Measurements from ENCODE around the gene GPC1. TPM values are rescaled to one million over a fixed set of nuclear protein-coding genes. Genes with fewer than 3 reads are reported as not detected.

GPC1 gene
- total and polyA plus RNA-seq, 2 donors (not counting 3 experiments of a cell fraction or from before 2014, with no cell fraction given) = 9.6 to 31.1 TPM

DNA sequence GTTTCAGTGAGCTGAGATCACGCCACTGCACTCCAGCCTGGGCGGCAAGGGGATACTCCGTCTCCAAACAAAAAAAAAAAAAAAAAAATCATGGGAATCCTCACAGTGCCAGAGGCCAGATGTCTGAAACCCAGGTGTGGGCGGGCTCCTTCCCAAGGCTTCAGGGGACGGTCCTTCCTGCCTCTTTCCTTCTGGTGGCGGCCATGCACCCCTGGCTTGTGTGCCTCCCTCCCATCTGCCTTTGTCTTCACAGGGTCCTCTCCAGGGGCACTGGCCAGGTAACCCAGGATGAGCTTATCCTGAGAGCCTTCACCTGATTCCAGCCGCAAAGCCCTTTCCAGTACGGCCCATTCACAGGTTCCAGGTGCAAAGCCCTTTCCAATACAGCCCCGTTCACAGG lies 40.9 kb upstream of the GPC1 start:
- ChIA-PET CTCF (no interaction called here), POLR2A (no interaction called here)
- Histone ChIP-seq H2AFZ (ENCODE audit: low read depth, low read length) (no peak overlapping the region), H3K27ac (ENCODE audit: insufficient read depth, low read depth, low read length) (no peak overlapping the region), H3K9me1 (replicated peaks; ENCODE audit: control insufficient read depth, extremely low read depth, insufficient read depth, low read length) (no peaks in the 10 kb centered on the region), H3K36me3 (ENCODE audit: control insufficient read depth in 2 of 2, extremely low read depth in 1 of 2, insufficient read depth in 2 of 2, low read length in 2 of 2) (no peaks in the 10 kb centered on the region), H3K4me1 (ENCODE audit: control insufficient read depth, extremely low read depth, insufficient read depth, low read length) (peaks cover 2% of the 10 kb centered on the region), H3K79me2 (ENCODE audit: control insufficient read depth, insufficient read depth, low read length) (no peaks in the 10 kb centered on the region), H4K20me1 (replicated peaks; ENCODE audit: control insufficient read depth, extremely low read depth, insufficient read depth, low read length) (no peaks in the 10 kb centered on the region), H3K4me3 (replicated peaks in 1 of 3; ENCODE audit: insufficient read depth in 1 of 3, low read depth in 1 of 3, low read length in 3 of 3) (no peak overlapping the region), H3K9me3 (replicated peaks; ENCODE audit: control insufficient read depth, insufficient read depth, low read length) (no peaks in the 10 kb centered on the region), H3K4me2 (ENCODE audit: insufficient read depth, low read length) (no peak overlapping the region), H3K9ac (replicated peaks; ENCODE audit: extremely low read depth, insufficient read depth, low read length) (no peak overlapping the region), H3K27me3 (ENCODE audit: control insufficient read depth in 2 of 2, insufficient read depth in 2 of 2, low read length in 2 of 2) (no peaks in the 10 kb centered on the region)
- dilution Hi-C loops (cut with MboI; ENCODE audit: extremely low pct_ligation_motif_present, low sequenced_read_pairs) = no loop called here
- TF ChIP-seq MYC (IDR thresholded peaks at IDR 0.05; ENCODE audit: low read depth, low read length) (no peak), GATA2 (IDR thresholded peaks at IDR 0.05; ENCODE audit: insufficient read depth, insufficient read length, low read depth, low read length) (no peak), EZH2 (IDR thresholded peaks at IDR 0.05; ENCODE audit: borderline replicate concordance, low read depth, low read length, severe bottlenecking) (no peak), JUN (IDR thresholded peaks at IDR 0.05; ENCODE audit: borderline replicate concordance, insufficient read depth, insufficient read length, low read depth) (no peak), FOS (IDR thresholded peaks at IDR 0.05; ENCODE audit: borderline replicate concordance, insufficient read depth, low read length) (no peak), POLR2AphosphoS5 (IDR thresholded peaks at IDR 0.05; ENCODE audit: insufficient read depth, low read depth, low read length) (no peak), POLR2A (IDR thresholded peaks at IDR 0.05; ENCODE audit: low read depth, low read length) (no peak)
- TF ChIP-seq, protein P1, sequence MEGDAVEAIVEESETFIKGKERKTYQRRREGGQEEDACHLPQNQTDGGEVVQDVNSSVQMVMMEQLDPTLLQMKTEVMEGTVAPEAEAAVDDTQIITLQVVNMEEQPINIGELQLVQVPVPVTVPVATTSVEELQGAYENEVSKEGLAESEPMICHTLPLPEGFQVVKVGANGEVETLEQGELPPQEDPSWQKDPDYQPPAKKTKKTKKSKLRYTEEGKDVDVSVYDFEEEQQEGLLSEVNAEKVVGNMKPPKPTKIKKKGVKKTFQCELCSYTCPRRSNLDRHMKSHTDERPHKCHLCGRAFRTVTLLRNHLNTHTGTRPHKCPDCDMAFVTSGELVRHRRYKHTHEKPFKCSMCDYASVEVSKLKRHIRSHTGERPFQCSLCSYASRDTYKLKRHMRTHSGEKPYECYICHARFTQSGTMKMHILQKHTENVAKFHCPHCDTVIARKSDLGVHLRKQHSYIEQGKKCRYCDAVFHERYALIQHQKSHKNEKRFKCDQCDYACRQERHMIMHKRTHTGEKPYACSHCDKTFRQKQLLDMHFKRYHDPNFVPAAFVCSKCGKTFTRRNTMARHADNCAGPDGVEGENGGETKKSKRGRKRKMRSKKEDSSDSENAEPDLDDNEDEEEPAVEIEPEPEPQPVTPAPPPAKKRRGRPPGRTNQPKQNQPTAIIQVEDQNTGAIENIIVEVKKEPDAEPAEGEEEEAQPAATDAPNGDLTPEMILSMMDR (IDR thresholded peaks at IDR 0.05; ENCODE audit: extremely low read depth in 1 of 2, insufficient read depth in 1 of 2, low read depth in 1 of 2, low read length in 2 of 2) = no peak
- TF ChIP-seq, protein P2, sequence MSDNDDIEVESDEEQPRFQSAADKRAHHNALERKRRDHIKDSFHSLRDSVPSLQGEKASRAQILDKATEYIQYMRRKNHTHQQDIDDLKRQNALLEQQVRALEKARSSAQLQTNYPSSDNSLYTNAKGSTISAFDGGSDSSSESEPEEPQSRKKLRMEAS (IDR thresholded peaks at IDR 0.05; ENCODE audit: insufficient read depth, insufficient read length) = no peak
- DNase-seq (ENCODE audit: low read depth, low spot score) (no peak), FAIRE-seq (no peak)
- intact Hi-C loops (cut with micrococcal nuclease) = no loop called here
- BruUV-seq (replicated peaks) = no TSS peak
